Measurements from ENCODE around the gene ZKSCAN4.

Gene ZKSCAN4

GRCh38 chr6:28208111-28208659, 43.9 kb downstream of the ZKSCAN4 start:
- DNase-seq (ENCODE audit: low read depth), result no peak

- peak; percentile 46 for DNase-seq (ENCODE audit: low read depth)
Observed at GRCh38 chr6:28207510-28208110, 44.5 kb downstream of the ZKSCAN4 start.

- DNase-seq (ENCODE audit: low read depth), result peak; percentile 7
Observed at GRCh38 chr6:28206928-28207509, 45.0 kb downstream of the ZKSCAN4 start.

GRCh38 chr6:28206527-28206926, 45.5 kb downstream of the ZKSCAN4 start:
- DNase-seq (ENCODE audit: low read depth), result no peak

- no peak for DNase-seq (ENCODE audit: low read depth)
Observed at GRCh38 chr6:28205879-28206278, 46.2 kb downstream of the ZKSCAN4 start.

- no peak for DNase-seq (ENCODE audit: low read depth)
Observed at GRCh38 chr6:28203201-28203600, 48.9 kb downstream of the ZKSCAN4 start.

GRCh38 chr6:28200020-28200419, 52.0 kb downstream of the ZKSCAN4 start:
- DNase-seq (ENCODE audit: low read depth), result no peak
